ENCODE results near the gene PARD6A.

PARD6A gene

GRCh38 chr16:67666559-67667452, 6.0 kb downstream of the PARD6A start, which contains the start of the genes C16orf86 and ENKD1:
C16orf86 (plus strand) TSS chr16:67666814; CDS start chr16:67666971, 157 bp downstream.
ENKD1 (minus strand) TSS chr16:67666750; CDS start chr16:67666442, 308 bp downstream.
- DNase-seq (ENCODE audit: low read depth in 2 of 2), result peak; percentile 61 to 72

GRCh38 chr16:67667453-67667816, 6.7 kb downstream of the PARD6A start:
- DNase-seq (ENCODE audit: low read depth in 2 of 2), result no peak

- DNase-seq (ENCODE audit: low read depth in 2 of 2), result peak; percentile 48 to 62
These were observed 7.2 kb downstream of the PARD6A start for GRCh38 chr16:67667817-67668494.

- no peak for DNase-seq (ENCODE audit: low read depth in 2 of 2)
These were observed 7.9 kb downstream of the PARD6A start for GRCh38 chr16:67668495-67669157.

GRCh38 chr16:67669499-67670101, 8.8 kb downstream of the PARD6A start:
- no peak for DNase-seq (ENCODE audit: low read depth in 2 of 2)

GRCh38 chr16:67672306-67672705, 11.5 kb downstream of the PARD6A start:
- DNase-seq (ENCODE audit: low read depth in 2 of 2), result no peak

- no peak for DNase-seq (ENCODE audit: low read depth in 2 of 2)
These were observed 12.2 kb downstream of the PARD6A start for GRCh38 chr16:67672739-67673662.

- no peak for DNase-seq (ENCODE audit: low read depth in 2 of 2)
These were observed 13.2 kb downstream of the PARD6A start for GRCh38 chr16:67673712-67674580.

- DNase-seq (ENCODE audit: low read depth in 2 of 2), result no peak
These were observed 14.3 kb downstream of the PARD6A start for GRCh38 chr16:67674851-67675578.

GRCh38 chr16:67675579-67675935, 14.8 kb downstream of the PARD6A start:
- no peak for DNase-seq (ENCODE audit: low read depth in 2 of 2)

- DNase-seq (ENCODE audit: low read depth in 2 of 2), result no peak
These were observed 15.2 kb downstream of the PARD6A start for GRCh38 chr16:67675999-67676398.

- DNase-seq (ENCODE audit: low read depth in 2 of 2), result no peak
These were observed 15.8 kb downstream of the PARD6A start for GRCh38 chr16:67676516-67676915.

- no peak for DNase-seq (ENCODE audit: low read depth in 2 of 2)
These were observed 16.2 kb downstream of the PARD6A start for GRCh38 chr16:67676939-67677338.

- no peak for DNase-seq (ENCODE audit: low read depth in 2 of 2)
These were observed 17.0 kb downstream of the PARD6A start for GRCh38 chr16:67677712-67678111.

GRCh38 chr16:67678354-67679023, 17.7 kb downstream of the PARD6A start:
- DNase-seq (ENCODE audit: low read depth in 2 of 2), result no peak

GRCh38 chr16:67679935-67680897, 19.5 kb downstream of the PARD6A start:
- no peak for DNase-seq (ENCODE audit: low read depth in 2 of 2)

GRCh38 chr16:67683767-67684166, 23.0 kb downstream of the PARD6A start:
- DNase-seq (ENCODE audit: low read depth in 2 of 2), result no peak

Data from stimulated activated CD8-positive, alpha-beta memory T cell treated with anti-CD3 and anti-CD28 coated beads, Interleukin-2, amount 100 ng/mL, for 1 hour (primary cell).